GM19372 (cell line): ENCODE measurements around the gene TMEM47.

Source experiments
- ATAC-seq: cut with Tn5 transposase; IDR thresholded peaks from one replicate; pipeline ENCODE4 v1.9.1; 2021; ENCODE audit warnings: mild to moderate bottlenecking, low read depth, moderate library complexity; ENCODE audit not compliant: unreplicated experiment

Gene TMEM47

GRCh38 chrX:34586346-34586911 is 70.7 kb downstream of the TMEM47 start:
- no peak for ATAC-seq

- ATAC-seq: no peak
Observed at GRCh38 chrX:34585561-34585960, 71.5 kb downstream of the TMEM47 start.

GRCh38 chrX:34584781-34585180 is 72.3 kb downstream of the TMEM47 start:
- ATAC-seq: no peak

- no peak for ATAC-seq
Observed at GRCh38 chrX:34580069-34580468, 77.0 kb downstream of the TMEM47 start.

GRCh38 chrX:34578237-34578636 is 78.8 kb downstream of the TMEM47 start:
- ATAC-seq: no peak
